ENCODE data around the gene P3H3.

Gene P3H3

GRCh38 chr12:6826125-6826733 lies 2.0 kb upstream of the P3H3 start:
- Mint-ChIP-seq H3K36me3 (ENCODE audit: insufficient read depth) (peaks cover 5% of the 10 kb centered on the region), H3K27me3 (peaks cover 73 to 97% of the 10 kb centered on the region in 2 donors)

DNA sequence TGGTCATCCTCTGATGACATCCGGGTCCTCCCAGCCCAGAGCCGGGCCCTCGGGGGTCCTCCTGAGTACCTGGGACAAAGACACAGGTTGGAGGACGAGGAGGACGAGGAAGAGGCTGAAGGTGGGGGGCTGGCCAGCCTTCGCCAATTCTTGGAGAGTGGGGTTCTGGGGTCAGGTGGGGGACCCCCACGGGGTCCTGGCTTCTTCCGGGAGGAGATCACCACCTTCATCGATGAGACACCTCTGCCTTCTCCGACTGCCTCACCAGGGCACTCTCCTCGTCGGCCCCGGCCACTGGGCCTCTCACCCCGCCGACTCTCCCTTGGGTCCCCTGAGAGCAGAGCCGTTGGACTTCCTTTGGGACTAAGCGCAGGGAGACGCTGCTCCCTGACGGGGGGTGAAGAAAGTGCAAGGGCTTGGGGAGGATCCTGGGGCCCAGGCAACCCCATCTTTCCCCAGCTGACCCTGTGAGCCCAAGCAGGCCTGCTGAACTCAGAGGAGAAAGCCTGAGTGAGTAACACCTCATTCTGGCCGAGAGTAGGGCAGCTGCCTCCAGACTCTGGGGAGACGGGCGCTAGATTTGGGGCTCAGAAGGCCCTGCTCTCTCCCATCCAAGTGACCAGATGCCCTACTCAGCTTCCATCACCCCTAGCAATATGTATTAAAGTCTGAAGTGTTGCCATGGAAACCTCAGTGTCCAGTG lies 1.3 kb upstream of the P3H3 start:
- peaks cover 26% of the 10 kb centered on the region in 2 donors for H3K4me1 Mint-ChIP-seq (ENCODE audit: low read depth in 2 of 2)
- H3K36me3 Mint-ChIP-seq (ENCODE audit: insufficient read depth) = peaks cover 5% of the 10 kb centered on the region
- H3K4me3 Mint-ChIP-seq = peak overlapping the region; percentile 72 to 88
- peaks cover 69 to 97% of the 10 kb centered on the region in 2 donors for H3K27me3 Mint-ChIP-seq
- ATAC-seq (replicated peaks) (no peak), DNase-seq (no peak)
- H3K27ac Mint-ChIP-seq = no peak overlapping the region
- H3K9me3 Mint-ChIP-seq = no peaks in the 10 kb centered on the region

More at GRCh38 chr12:6826125-6826733, 2.0 kb upstream of the P3H3 start:
- DNase-seq (no peak), ATAC-seq (replicated peaks) (no peak)
- H3K4me3 Mint-ChIP-seq = peak overlapping the region in 1 of 2 donors; percentile 72
- H3K27ac Mint-ChIP-seq = no peak overlapping the region
- H3K9me3 Mint-ChIP-seq = no peaks in the 10 kb centered on the region
- peaks cover 27 to 30% of the 10 kb centered on the region in 2 donors for H3K4me1 Mint-ChIP-seq (ENCODE audit: low read depth in 2 of 2)

DNA sequence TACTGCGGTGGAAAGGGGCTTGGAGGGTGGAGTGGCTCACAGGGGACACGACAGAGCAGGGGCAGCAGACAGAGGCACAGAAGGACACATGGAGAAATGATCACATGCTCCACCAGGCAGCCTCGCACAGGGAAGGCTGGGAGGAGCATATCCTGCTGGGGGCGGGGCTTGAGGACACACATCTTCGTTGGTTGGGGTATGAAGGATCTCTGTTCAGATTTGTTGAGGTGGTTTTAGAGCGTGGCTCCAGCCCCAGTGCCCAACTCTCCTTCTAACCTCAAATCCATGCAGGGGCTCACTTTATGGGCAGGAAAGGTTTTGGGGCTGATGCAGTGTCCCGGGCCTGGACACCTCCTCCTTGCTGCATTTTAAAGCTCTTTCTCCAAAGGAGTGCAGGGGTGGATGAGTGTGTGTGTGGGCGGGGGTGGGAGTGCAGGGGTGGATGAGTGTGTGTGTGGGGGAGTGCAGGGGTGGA lies 733 bp upstream of the P3H3 start:
- Mint-ChIP-seq H3K4me3 (peak overlapping the region; percentile 72 to 88), H3K9me3 (no peaks in the 10 kb centered on the region), H3K4me1 (ENCODE audit: low read depth in 2 of 2) (peaks cover 23 to 24% of the 10 kb centered on the region in 2 donors), H3K36me3 (ENCODE audit: insufficient read depth) (peaks cover 5% of the 10 kb centered on the region), H3K27me3 (peaks cover 63 to 92% of the 10 kb centered on the region in 2 donors), H3K27ac (no peak overlapping the region)
- ATAC-seq (replicated peaks) = no peak
- no peak for DNase-seq

- Mint-ChIP-seq H3K36me3 (ENCODE audit: insufficient read depth) (peaks cover 5% of the 10 kb centered on the region), H3K4me3 (peak overlapping the region; percentile 88 to 95), H3K27me3 (peaks cover 50 to 77% of the 10 kb centered on the region in 2 donors), H3K4me1 (ENCODE audit: low read depth in 2 of 2) (peaks cover 23 to 24% of the 10 kb centered on the region in 2 donors), H3K27ac (peak overlapping the region; percentile 85 to 90), H3K9me3 (no peaks in the 10 kb centered on the region)
- peak; percentile 62 for ATAC-seq (replicated peaks)
- peak in 2 of 3 experiments; percentile 31 for DNase-seq
Observed at GRCh38 chr12:6828781-6829535, 751 bp downstream of the P3H3 start.

GRCh38 chr12:6829536-6830220 lies 1.5 kb downstream of the P3H3 start:
- Mint-ChIP-seq H3K36me3 (ENCODE audit: insufficient read depth) (peaks cover 5% of the 10 kb centered on the region), H3K4me1 (ENCODE audit: low read depth in 2 of 2) (peaks cover 23 to 24% of the 10 kb centered on the region in 2 donors), H3K9me3 (no peaks in the 10 kb centered on the region), H3K27me3 (peaks cover 42 to 70% of the 10 kb centered on the region in 2 donors), H3K27ac (peak overlapping the region; percentile 85 to 90), H3K4me3 (peak overlapping the region; percentile 88 to 95)
- ATAC-seq (replicated peaks) (no peak), DNase-seq (no peak)

DNA sequence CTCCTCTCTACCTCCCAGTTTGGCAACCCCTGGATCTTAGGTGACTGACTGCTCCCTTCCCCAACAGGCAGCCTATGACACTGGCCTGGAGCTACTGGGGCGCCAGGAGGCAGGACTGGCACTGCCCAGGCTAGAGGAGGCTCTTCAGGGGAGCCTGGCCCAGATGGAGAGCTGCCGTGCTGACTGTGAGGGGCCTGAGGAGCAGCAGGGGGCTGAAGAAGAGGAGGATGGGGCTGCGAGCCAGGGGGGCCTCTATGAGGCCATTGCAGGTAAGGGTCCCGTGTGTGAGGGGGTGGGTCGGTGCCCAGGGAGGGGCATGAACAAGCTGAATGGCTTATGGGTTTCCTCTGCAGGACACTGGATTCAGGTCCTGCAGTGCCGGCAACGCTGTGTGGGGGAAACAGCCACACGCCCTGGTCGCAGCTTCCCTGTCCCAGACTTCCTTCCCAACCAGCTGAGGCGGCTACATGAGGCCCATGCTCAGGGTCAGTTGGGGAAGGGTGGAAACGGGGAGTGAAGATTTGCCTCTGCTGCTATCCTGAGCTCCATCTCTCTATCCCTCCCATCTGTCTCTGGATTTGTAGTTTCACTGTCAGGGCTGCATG lies 2.2 kb downstream of the P3H3 start:
- H3K4me3 Mint-ChIP-seq = peak overlapping the region in 1 of 2 donors; percentile 95
- no peak overlapping the region for H3K27ac Mint-ChIP-seq
- ATAC-seq (replicated peaks) = no peak
- no peak for DNase-seq
- peaks cover 21 to 23% of the 10 kb centered on the region in 2 donors for H3K4me1 Mint-ChIP-seq (ENCODE audit: low read depth in 2 of 2)
- H3K9me3 Mint-ChIP-seq = no peaks in the 10 kb centered on the region
- H3K27me3 Mint-ChIP-seq = peaks cover 35 to 63% of the 10 kb centered on the region in 2 donors
- peaks cover 5% of the 10 kb centered on the region for H3K36me3 Mint-ChIP-seq (ENCODE audit: insufficient read depth)

DNA sequence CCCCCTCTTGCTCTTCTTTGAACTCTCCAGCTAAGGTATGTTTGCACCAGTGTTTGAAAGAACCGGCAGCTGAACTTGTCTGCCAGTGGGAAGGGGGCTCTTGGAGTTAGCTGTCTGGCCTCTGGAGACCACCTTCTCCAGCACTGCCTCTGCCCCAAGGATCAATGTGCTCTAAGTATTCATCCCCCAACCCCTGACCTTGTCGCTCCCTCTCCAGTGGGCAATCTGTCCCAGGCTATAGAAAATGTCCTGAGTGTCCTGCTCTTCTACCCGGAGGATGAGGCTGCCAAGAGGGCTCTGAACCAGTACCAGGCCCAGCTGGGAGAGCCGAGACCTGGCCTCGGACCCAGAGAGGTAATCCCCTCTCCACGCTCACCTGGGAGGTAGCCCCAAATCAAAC lies 2.8 kb downstream of the P3H3 start:
- H3K27me3 Mint-ChIP-seq = peaks cover 29 to 56% of the 10 kb centered on the region in 2 donors
- no peaks in the 10 kb centered on the region for H3K9me3 Mint-ChIP-seq
- ATAC-seq (replicated peaks) (no peak), DNase-seq (no peak)
- H3K36me3 Mint-ChIP-seq (ENCODE audit: insufficient read depth) = peaks cover 5% of the 10 kb centered on the region
- H3K4me1 Mint-ChIP-seq (ENCODE audit: low read depth in 2 of 2) = peaks cover 19 to 22% of the 10 kb centered on the region in 2 donors
- H3K27ac Mint-ChIP-seq = no peak overlapping the region
- H3K4me3 Mint-ChIP-seq = no peak overlapping the region

- peaks cover 19 to 22% of the 10 kb centered on the region in 2 donors for H3K4me1 Mint-ChIP-seq (ENCODE audit: low read depth in 2 of 2)
- no peaks in the 10 kb centered on the region for H3K9me3 Mint-ChIP-seq
- H3K27me3 Mint-ChIP-seq = peaks cover 24 to 51% of the 10 kb centered on the region in 2 donors
- no peak overlapping the region for H3K27ac Mint-ChIP-seq
- DNase-seq (no peak), ATAC-seq (replicated peaks) (no peak)
- H3K4me3 Mint-ChIP-seq = no peak overlapping the region
- peaks cover 8% of the 10 kb centered on the region for H3K36me3 Mint-ChIP-seq (ENCODE audit: insufficient read depth)
Observed at GRCh38 chr12:6831450-6831995, 3.3 kb downstream of the P3H3 start.

DNA sequence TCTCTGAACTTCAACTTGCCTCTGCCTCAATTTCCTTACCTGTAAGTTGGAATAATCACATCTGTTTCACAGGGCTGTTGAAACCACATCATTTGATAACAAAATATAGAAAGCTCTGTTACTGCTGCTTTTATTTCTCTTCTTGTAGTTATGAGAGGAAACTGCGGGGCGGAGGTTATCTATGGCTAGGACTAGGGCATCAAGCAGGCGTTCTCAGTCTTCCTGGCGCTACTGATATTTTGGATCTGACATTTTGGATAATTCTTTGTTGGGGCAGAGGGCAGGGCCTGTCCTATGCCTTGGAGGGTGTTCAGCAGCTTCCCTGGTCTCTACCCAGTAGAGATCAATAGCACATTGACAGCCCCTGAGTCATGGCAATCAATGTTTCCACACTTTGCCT lies 3.9 kb downstream of the P3H3 start:
- H3K4me1 Mint-ChIP-seq (ENCODE audit: low read depth in 2 of 2) = peaks cover 18 to 22% of the 10 kb centered on the region in 2 donors
- peaks cover 8% of the 10 kb centered on the region for H3K36me3 Mint-ChIP-seq (ENCODE audit: insufficient read depth)
- DNase-seq = no peak
- H3K4me3 Mint-ChIP-seq = no peak overlapping the region
- no peak for ATAC-seq (replicated peaks)
- no peak overlapping the region for H3K27ac Mint-ChIP-seq
- no peaks in the 10 kb centered on the region for H3K9me3 Mint-ChIP-seq
- peaks cover 18 to 45% of the 10 kb centered on the region in 2 donors for H3K27me3 Mint-ChIP-seq

DNA sequence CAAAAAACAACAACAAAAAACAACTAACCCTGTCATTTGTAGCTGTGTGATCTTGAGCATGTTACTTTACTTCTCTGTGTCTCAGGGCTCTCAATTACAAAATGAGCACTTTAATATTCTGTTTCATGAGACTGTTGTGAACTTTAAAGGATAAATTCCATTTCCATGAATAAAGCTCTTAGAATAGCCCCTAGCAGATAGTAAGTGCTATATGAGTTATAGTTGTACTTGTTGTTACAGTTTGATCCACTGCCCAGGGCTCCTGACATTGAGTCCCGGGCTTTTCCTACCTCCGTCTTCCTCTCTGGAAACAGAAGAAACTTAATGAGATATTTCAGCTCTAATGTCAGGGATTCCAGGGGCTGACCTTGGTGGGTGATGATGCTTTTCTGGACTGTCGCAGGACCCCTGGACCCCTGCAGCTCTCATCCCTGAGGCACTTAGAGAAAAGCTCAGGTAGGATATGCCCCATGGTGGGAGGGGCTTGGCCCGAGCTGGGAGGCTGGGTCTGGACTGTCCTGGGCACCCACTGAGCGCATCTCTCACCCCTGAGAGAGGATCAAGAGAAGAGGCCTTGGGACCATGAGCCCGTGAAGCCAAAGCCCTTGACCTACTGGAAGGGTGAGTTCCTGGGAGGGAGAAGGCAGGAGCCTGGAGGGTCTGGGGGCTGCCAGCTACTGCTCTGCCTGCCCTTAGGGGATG lies 5.1 kb downstream of the P3H3 start:
- Mint-ChIP-seq H3K4me1 (ENCODE audit: low read depth in 2 of 2) (peaks cover 9 to 15% of the 10 kb centered on the region in 2 donors), H3K27ac (no peak overlapping the region), H3K27me3 (peaks cover 7 to 33% of the 10 kb centered on the region in 2 donors), H3K36me3 (ENCODE audit: insufficient read depth) (peaks cover 8% of the 10 kb centered on the region), H3K4me3 (no peak overlapping the region), H3K9me3 (no peaks in the 10 kb centered on the region)
- ATAC-seq (replicated peaks) (no peak), DNase-seq (no peak)

DNA sequence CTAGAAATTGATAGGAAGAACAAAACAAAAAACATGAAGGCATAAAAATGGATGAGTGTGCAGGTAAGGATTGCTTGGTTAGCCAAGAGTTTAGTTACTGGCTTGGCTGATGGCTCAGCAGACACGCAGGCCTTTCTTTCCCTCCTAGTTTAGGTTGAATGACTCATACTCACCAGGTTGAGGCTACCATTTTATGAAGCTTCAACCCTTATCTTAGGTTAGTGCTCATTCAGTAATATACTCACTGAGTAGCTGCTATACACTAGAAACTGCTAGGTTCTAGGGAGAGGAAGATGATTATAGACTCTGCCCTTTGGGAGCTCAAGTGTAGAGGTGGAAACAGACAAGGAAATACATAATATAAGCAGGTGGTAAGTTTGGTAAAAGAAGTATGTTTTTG lies 6.0 kb downstream of the P3H3 start:
- Mint-ChIP-seq H3K27me3 (peaks cover 3 to 25% of the 10 kb centered on the region in 2 donors), H3K4me3 (no peak overlapping the region), H3K4me1 (ENCODE audit: low read depth in 2 of 2) (peaks cover 4 to 10% of the 10 kb centered on the region in 2 donors), H3K36me3 (ENCODE audit: insufficient read depth) (peaks cover 6% of the 10 kb centered on the region), H3K9me3 (no peaks in the 10 kb centered on the region), H3K27ac (no peak overlapping the region)
- no peak for DNase-seq
- ATAC-seq (replicated peaks) = no peak

GRCh38 chr12:6834873-6835272 lies 6.7 kb downstream of the P3H3 start:
- Mint-ChIP-seq H3K9me3 (no peaks in the 10 kb centered on the region), H3K27me3 (peaks cover 0 to 21% of the 10 kb centered on the region in 2 donors), H3K4me1 (ENCODE audit: low read depth in 2 of 2) (peaks cover 0 to 6% of the 10 kb centered on the region in 2 donors), H3K4me3 (no peak overlapping the region), H3K27ac (no peak overlapping the region), H3K36me3 (ENCODE audit: insufficient read depth) (peaks cover 3% of the 10 kb centered on the region)
- DNase-seq (no peak), ATAC-seq (replicated peaks) (no peak)
